HEK293 (cell line): ENCODE data around the gene FLCN.

Source experiments
- CTCF ChIA-PET: fragments of 350-600 bp; formaldehyde crosslinking; extraction: SDS; loops from one replicate; lab custom pipeline; 2021; ENCODE audit warnings: antibody characterized with exemption; lab: Yijun Ruan, JAX
- POLR2A ChIA-PET: fragments of 300-600 bp; formaldehyde crosslinking; extraction: SDS; loops from one replicate; lab custom pipeline; 2020; ENCODE audit warnings: antibody characterized with exemption, inconsistent platforms; lab: Yijun Ruan, JAX
- H3K27ac ChIP-seq: fragments of 200-500 bp; sonication (Bioruptor generic); 2 replicates; pipeline ENCODE4 v1.5.1; 2014; ENCODE audit warnings: low read depth, low read length, control low read depth, inconsistent platforms; ENCODE audit errors: extremely low read depth
- H3K36me3 ChIP-seq, 2 experiments: fragments of 200-500 bp in 1 of 2; sonication (Bioruptor generic) in 1 of 2; 1 replicate in 1 of 2; 2 replicates in 1 of 2; pipeline ENCODE4 v1.5.1; 2014 to 2017; ENCODE audit warnings: inconsistent platforms in 2 of 2, low read length in 2 of 2; ENCODE audit not compliant: control insufficient read depth in 2 of 2, insufficient read depth in 1 of 2
- H3K4me1 ChIP-seq: fragments of 200-500 bp; sonication (Bioruptor generic); 2 replicates; pipeline ENCODE4 v1.5.1; 2014; ENCODE audit warnings: mild to moderate bottlenecking, low read length, inconsistent platforms; ENCODE audit not compliant: control insufficient read depth, insufficient read depth
- H3K4me3 ChIP-seq: 2 replicates; pipeline ENCODE4 v1.5.1; 2011; ENCODE audit warnings: low read depth, mild to moderate bottlenecking, control low read depth, low read length, moderate library complexity
- H3K9me3 ChIP-seq: fragments of 200-500 bp; sonication (Bioruptor generic); 2 replicates; pipeline ENCODE4 v1.5.1; 2014; ENCODE audit warnings: low read depth, low read length, inconsistent platforms; ENCODE audit not compliant: control insufficient read depth, insufficient read depth
- BCL11B ChIP-seq: fragments of 450-650 bp; formaldehyde crosslinking; IDR thresholded peaks from 2 replicates; pipeline ENCODE4 v1.5.1; 2016; ENCODE audit warnings: low read depth, missing biosample characterization, missing genetic modification characterization
- KLF10 ChIP-seq: fragments of 450-650 bp; IDR thresholded peaks from 2 replicates; pipeline ENCODE4 v1.5.1; 2018; ENCODE audit warnings: missing biosample characterization, mild to moderate bottlenecking, missing genetic modification characterization
- PATZ1 ChIP-seq: fragments of 450-650 bp; formaldehyde crosslinking; IDR thresholded peaks from 2 replicates; pipeline ENCODE4 v1.5.1; 2016; ENCODE audit warnings: missing biosample characterization, missing genetic modification characterization
- PBX3 ChIP-seq: sonication (generic); formaldehyde crosslinking; IDR thresholded peaks from 2 replicates; pipeline ENCODE4 v1.8.1; 2022; ENCODE audit warnings: mild to moderate bottlenecking, moderate library complexity, missing genetic modification reagents
- PRDM2 ChIP-seq: fragments of 450-650 bp; formaldehyde crosslinking; IDR thresholded peaks from 2 replicates; pipeline ENCODE4 v1.5.1; 2016; ENCODE audit warnings: missing biosample characterization, missing genetic modification characterization, borderline replicate concordance
- ZBTB6 ChIP-seq: fragments of 450-650 bp; formaldehyde crosslinking; IDR thresholded peaks from 2 replicates; pipeline ENCODE4 v1.5.1; 2017; ENCODE audit warnings: missing biosample characterization, missing genetic modification characterization
- ZFP37 ChIP-seq: fragments of 450-650 bp; formaldehyde crosslinking; IDR thresholded peaks from 2 replicates; pipeline ENCODE4 v1.5.1; 2016; ENCODE audit warnings: missing biosample characterization, missing genetic modification characterization
- ZIC2 ChIP-seq: fragments of 450-650 bp; formaldehyde crosslinking; IDR thresholded peaks from 2 replicates; pipeline ENCODE4 v1.5.1; 2016; ENCODE audit warnings: missing biosample characterization, missing genetic modification characterization
- ZNF223 ChIP-seq: fragments of 450-650 bp; formaldehyde crosslinking; IDR thresholded peaks from 2 replicates; pipeline ENCODE4 v1.5.1; 2016; ENCODE audit warnings: missing biosample characterization, missing genetic modification characterization
- ZNF280D ChIP-seq: fragments of 450-650 bp; formaldehyde crosslinking; IDR thresholded peaks from 2 replicates; pipeline ENCODE4 v1.5.1; 2016; ENCODE audit warnings: missing biosample characterization, missing genetic modification characterization
- ZNF292 ChIP-seq: fragments of 450-650 bp; formaldehyde crosslinking; IDR thresholded peaks from 2 replicates; pipeline ENCODE4 v1.5.1; 2016; ENCODE audit warnings: low read depth, missing biosample characterization, missing genetic modification characterization, borderline replicate concordance
- ZNF488 ChIP-seq: fragments of 450-650 bp; formaldehyde crosslinking; IDR thresholded peaks from 2 replicates; pipeline ENCODE4 v1.5.1; 2016; ENCODE audit warnings: missing biosample characterization, missing genetic modification characterization
- ZNF518A ChIP-seq: fragments of 450-650 bp; formaldehyde crosslinking; conservative IDR thresholded peaks from 2 replicates; pipeline ENCODE4 v1.5.1; 2016; ENCODE audit warnings: low read depth, missing biosample characterization, missing genetic modification characterization
- ZNF530 ChIP-seq: fragments of 450-650 bp; formaldehyde crosslinking; IDR thresholded peaks from 2 replicates; pipeline ENCODE4 v1.5.1; 2016; ENCODE audit warnings: low read depth, missing biosample characterization, missing genetic modification characterization
- ZNF76 ChIP-seq: fragments of 450-650 bp; formaldehyde crosslinking; IDR thresholded peaks from 2 replicates; pipeline ENCODE4; 2016; ENCODE audit warnings: low read depth, missing biosample characterization, missing genetic modification characterization, borderline replicate concordance

The FLCN gene

GRCh38 chr17:17206124-17206912 is 30.6 kb downstream of the FLCN start, which contains the start of gene PLD6:
PLD6 (minus strand) TSS chr17:17206333; CDS start chr17:17206286, 47 bp downstream.
- Histone ChIP-seq H3K4me1 (peaks cover 5% of the 10 kb centered on the region), H3K27ac (peak within 1 kb of the TSS; percentile 87; the same call in 1 of the 2 replicates), H3K9me3 (no peaks in the 10 kb centered on the region), H3K36me3 (peaks cover 4 to 36% of the 10 kb centered on the region in 2 experiments), H3K4me3 (peak within 1 kb of the TSS; percentile 57)
- ChIA-PET CTCF (interaction anchor here (0.7 kb wide), 1 partner anchor 26 kb away, joined by 3 read pairs; no protein-coding TSS in a partner anchor), POLR2A (no interaction called here)
- TF ChIP-seq ZFP37 (tag by site-specific recombination) (peak; percentile 53; the same call in 1 of the 2 replicates), PRDM2 (tag by site-specific recombination) (peak; percentile 70; the same call in 1 of the 2 replicates), PATZ1 (tag by site-specific recombination) (peak; percentile 94), ZBTB6 (no peak), PBX3 (no peak), ZNF488 (tag by site-specific recombination) (0 out of 2 replicates have a peak, but pooled peaks have one; percentile 73), ZNF223 (tag by site-specific recombination) (no peak), ZIC2 (no peak; the same call in 1 of the 2 replicates), ZNF280D (tag by site-specific recombination) (0 out of 2 replicates have a peak, but pooled peaks have one; percentile 8), ZNF292 (tag by site-specific recombination) (no peak), BCL11B (peak; percentile 40; the same call in 1 of the 2 replicates), ZNF518A (no peak), KLF10 (tag by site-specific recombination) (peak; percentile 99), ZNF76 (tag by site-specific recombination) (peak; percentile 58; the same call in 1 of the 2 replicates), ZNF530 (no peak)
